ENCODE results near the gene AGAP4.
"Not testable (repeated sequence)": the region's sequence is repeated elsewhere in the genome, so short reads cannot be mapped to it uniquely, and the experiment has no call there.

The AGAP4 gene

GRCh38 chr10:45847400-45847799, at the start of gene AGAP4:
Gene AGAP4 (minus strand): TSS chr10:45847500. CDS start chr10:45847347, 153 bp downstream.
- H3K4me1 Mint-ChIP-seq, H3K4me3 Mint-ChIP-seq, H3K9me3 Mint-ChIP-seq, H3K27ac Mint-ChIP-seq, ATAC-seq, H3K27me3 Mint-ChIP-seq: not testable (repeated sequence)
- peaks cover 12% of the 10 kb centered on the region for H3K36me3 Mint-ChIP-seq

GRCh38 chr10:45890721-45891120, 43.4 kb upstream of the AGAP4 start:
- not testable (repeated sequence) for H3K4me3 Mint-ChIP-seq, H3K4me1 Mint-ChIP-seq, H3K36me3 Mint-ChIP-seq, ATAC-seq, H3K9me3 Mint-ChIP-seq, H3K27me3 Mint-ChIP-seq, H3K27ac Mint-ChIP-seq

- not testable (repeated sequence) for H3K9me3 Mint-ChIP-seq, H3K27me3 Mint-ChIP-seq, ATAC-seq, H3K4me1 Mint-ChIP-seq, H3K27ac Mint-ChIP-seq, H3K4me3 Mint-ChIP-seq, H3K36me3 Mint-ChIP-seq
These were observed 42.4 kb upstream of the AGAP4 start for GRCh38 chr10:45889539-45890230.

- H3K9me3 Mint-ChIP-seq = not testable (repeated sequence)
These were observed 35.6 kb upstream of the AGAP4 start for GRCh38 chr10:45882880-45883279.

GRCh38 chr10:45865404-45865803, 18.1 kb upstream of the AGAP4 start:
- H3K4me3 Mint-ChIP-seq, H3K27ac Mint-ChIP-seq, H3K4me1 Mint-ChIP-seq, H3K9me3 Mint-ChIP-seq, H3K27me3 Mint-ChIP-seq, ATAC-seq: not testable (repeated sequence)
- peaks cover 15% of the 10 kb centered on the region for H3K36me3 Mint-ChIP-seq

More at GRCh38 chr10:45882880-45883279, 35.6 kb upstream of the AGAP4 start:
- not testable (repeated sequence) for H3K4me3 Mint-ChIP-seq, H3K36me3 Mint-ChIP-seq, H3K4me1 Mint-ChIP-seq, ATAC-seq, H3K27me3 Mint-ChIP-seq, H3K27ac Mint-ChIP-seq

- not testable (repeated sequence) for H3K27me3 Mint-ChIP-seq, H3K9me3 Mint-ChIP-seq, H3K4me1 Mint-ChIP-seq, ATAC-seq, H3K27ac Mint-ChIP-seq, H3K36me3 Mint-ChIP-seq, H3K4me3 Mint-ChIP-seq
These were observed 17.0 kb upstream of the AGAP4 start for GRCh38 chr10:45864264-45864663.

- H3K36me3 Mint-ChIP-seq, ATAC-seq, H3K27me3 Mint-ChIP-seq, H3K9me3 Mint-ChIP-seq, H3K4me1 Mint-ChIP-seq, H3K27ac Mint-ChIP-seq, H3K4me3 Mint-ChIP-seq: not testable (repeated sequence)
These were observed 16.3 kb upstream of the AGAP4 start for GRCh38 chr10:45863632-45864031.

GRCh38 chr10:45857931-45858330, 10.6 kb upstream of the AGAP4 start:
- H3K4me1 Mint-ChIP-seq, H3K27me3 Mint-ChIP-seq, H3K4me3 Mint-ChIP-seq, ATAC-seq, H3K9me3 Mint-ChIP-seq, H3K36me3 Mint-ChIP-seq, H3K27ac Mint-ChIP-seq: not testable (repeated sequence)

GRCh38 chr10:45848467-45848866, 1.2 kb upstream of the AGAP4 start:
- not testable (repeated sequence) for H3K4me1 Mint-ChIP-seq, H3K27me3 Mint-ChIP-seq, ATAC-seq, H3K27ac Mint-ChIP-seq, H3K4me3 Mint-ChIP-seq, H3K9me3 Mint-ChIP-seq
- H3K36me3 Mint-ChIP-seq = peaks cover 12% of the 10 kb centered on the region

- H3K4me3 Mint-ChIP-seq, H3K36me3 Mint-ChIP-seq, H3K27me3 Mint-ChIP-seq, ATAC-seq, H3K27ac Mint-ChIP-seq, H3K9me3 Mint-ChIP-seq, H3K4me1 Mint-ChIP-seq: not testable (repeated sequence)
These were observed 24.4 kb downstream of the AGAP4 start for GRCh38 chr10:45822918-45823317.

GRCh38 chr10:45820107-45820830, 27.0 kb downstream of the AGAP4 start:
- ATAC-seq, H3K4me3 Mint-ChIP-seq, H3K9me3 Mint-ChIP-seq, H3K27me3 Mint-ChIP-seq, H3K4me1 Mint-ChIP-seq, H3K27ac Mint-ChIP-seq, H3K36me3 Mint-ChIP-seq: not testable (repeated sequence)

GRCh38 chr10:45819552-45819951, 27.7 kb downstream of the AGAP4 start:
- Mint-ChIP-seq H3K27ac (no peak overlapping the region), H3K36me3 (no peaks in the 10 kb centered on the region), H3K27me3 (no peaks in the 10 kb centered on the region), H3K9me3 (no peaks in the 10 kb centered on the region), H3K4me3 (no peak overlapping the region), H3K4me1 (no peaks in the 10 kb centered on the region)
- no peak for ATAC-seq

- H3K27me3 Mint-ChIP-seq = no peaks in the 10 kb centered on the region
- H3K4me3 Mint-ChIP-seq = no peak overlapping the region
- no peak for ATAC-seq
- H3K9me3 Mint-ChIP-seq = no peaks in the 10 kb centered on the region
- no peaks in the 10 kb centered on the region for H3K4me1 Mint-ChIP-seq
- no peak overlapping the region for H3K27ac Mint-ChIP-seq
- H3K36me3 Mint-ChIP-seq = no peaks in the 10 kb centered on the region
These were observed 29.4 kb downstream of the AGAP4 start for GRCh38 chr10:45817912-45818311.

- H3K27ac Mint-ChIP-seq = no peak overlapping the region
These were observed 30.0 kb downstream of the AGAP4 start for GRCh38 chr10:45817130-45817859.

GRCh38 chr10:45814146-45814545, 33.2 kb downstream of the AGAP4 start:
- H3K27me3 Mint-ChIP-seq = not testable (repeated sequence)

More at GRCh38 chr10:45817130-45817859, 30.0 kb downstream of the AGAP4 start:
- no peaks in the 10 kb centered on the region for H3K27me3 Mint-ChIP-seq
- H3K9me3 Mint-ChIP-seq = no peaks in the 10 kb centered on the region
- H3K4me3 Mint-ChIP-seq = no peak overlapping the region
- no peaks in the 10 kb centered on the region for H3K4me1 Mint-ChIP-seq
- no peak for ATAC-seq
- H3K36me3 Mint-ChIP-seq = no peaks in the 10 kb centered on the region

GRCh38 chr10:45812959-45813358, 34.3 kb downstream of the AGAP4 start:
- H3K9me3 Mint-ChIP-seq, H3K27ac Mint-ChIP-seq, H3K4me3 Mint-ChIP-seq, H3K36me3 Mint-ChIP-seq, ATAC-seq, H3K4me1 Mint-ChIP-seq, H3K27me3 Mint-ChIP-seq: not testable (repeated sequence)

More at GRCh38 chr10:45814146-45814545, 33.2 kb downstream of the AGAP4 start:
- H3K4me3 Mint-ChIP-seq, H3K9me3 Mint-ChIP-seq, ATAC-seq, H3K4me1 Mint-ChIP-seq, H3K27ac Mint-ChIP-seq, H3K36me3 Mint-ChIP-seq: not testable (repeated sequence)
